ENCODE data around the gene FOXJ3.

FOXJ3 gene

DNA sequence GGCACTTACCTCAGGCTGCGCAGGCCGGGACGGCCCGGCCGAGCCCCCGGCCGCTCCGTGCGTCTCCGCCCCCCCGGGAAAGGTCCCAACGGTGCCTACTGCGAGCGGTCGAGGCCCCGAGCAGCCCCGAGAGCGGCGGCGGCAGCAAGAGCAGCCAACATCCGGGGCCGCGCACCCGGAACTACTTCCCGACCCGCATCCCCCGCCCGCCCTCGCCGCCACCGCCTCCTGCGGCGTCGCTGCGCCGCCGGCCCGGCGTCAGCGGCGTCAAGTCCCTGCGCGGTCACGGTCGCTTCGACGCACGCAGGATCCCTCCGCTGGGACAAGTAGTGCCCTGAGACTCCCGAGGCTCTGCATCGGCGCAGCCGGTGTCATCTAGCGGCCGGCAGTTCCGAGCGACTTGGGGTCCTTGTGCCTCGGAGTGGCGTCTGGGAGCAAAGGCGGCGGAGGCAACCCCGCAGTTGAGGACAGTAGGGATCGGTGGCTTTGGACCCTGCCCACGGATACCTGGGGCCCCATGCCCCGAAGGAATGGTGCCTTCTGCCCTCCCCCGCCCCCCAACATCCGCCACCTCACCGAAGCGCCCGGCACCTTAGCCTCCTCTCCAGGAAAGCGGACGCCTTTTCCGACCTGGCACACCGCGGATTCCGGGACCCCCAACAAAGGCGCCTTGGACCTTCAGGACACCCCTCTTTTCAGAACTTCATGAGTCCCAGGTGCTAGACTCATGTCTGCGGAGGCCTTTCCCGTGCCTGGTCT lies at the start of gene FOXJ3:
Gene FOXJ3, minus strand, starts transcription at position 186 of the 759 bp plus-strand sequence. CDS start 24,142 bp downstream, outside the sequence.
- no peak for FAIRE-seq

DNA sequence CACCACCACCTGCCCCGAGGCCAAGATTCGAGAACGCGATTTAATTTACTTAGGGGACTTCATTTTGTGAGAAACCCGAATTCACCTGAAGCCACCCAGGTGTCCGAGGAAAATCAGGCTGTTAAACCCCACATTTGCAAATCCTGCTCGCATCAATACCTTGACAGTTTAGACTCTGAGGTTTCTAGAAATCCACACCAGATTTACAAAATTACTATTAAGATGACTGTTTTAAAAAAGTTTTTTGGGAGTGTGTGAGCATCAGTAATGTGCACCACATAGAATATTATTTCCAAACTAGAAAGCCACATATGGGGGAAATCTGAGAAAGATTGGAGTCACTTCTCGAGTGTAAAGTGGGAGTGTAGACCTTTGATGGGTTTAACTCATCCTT lies 46.2 kb upstream of the FOXJ3 start:
- no peak for FAIRE-seq

GRCh38 chr1:42380586-42381279 lies 45.7 kb upstream of the FOXJ3 start, which contains the start of gene RIMKLA:
Gene RIMKLA (plus strand): TSS chr1:42380792. CDS start chr1:42380935, 143 bp downstream.
- FAIRE-seq, result no peak

GRCh38 chr1:42379794-42380585 lies 45.0 kb upstream of the FOXJ3 start:
- FAIRE-seq, result no peak

GRCh38 chr1:42372796-42373195 lies 37.8 kb upstream of the FOXJ3 start:
- FAIRE-seq, result no peak

- no peak for FAIRE-seq
Observed at GRCh38 chr1:42370876-42371549, 36.0 kb upstream of the FOXJ3 start.

GRCh38 chr1:42369471-42369870 lies 34.4 kb upstream of the FOXJ3 start:
- FAIRE-seq, result no peak

DNA sequence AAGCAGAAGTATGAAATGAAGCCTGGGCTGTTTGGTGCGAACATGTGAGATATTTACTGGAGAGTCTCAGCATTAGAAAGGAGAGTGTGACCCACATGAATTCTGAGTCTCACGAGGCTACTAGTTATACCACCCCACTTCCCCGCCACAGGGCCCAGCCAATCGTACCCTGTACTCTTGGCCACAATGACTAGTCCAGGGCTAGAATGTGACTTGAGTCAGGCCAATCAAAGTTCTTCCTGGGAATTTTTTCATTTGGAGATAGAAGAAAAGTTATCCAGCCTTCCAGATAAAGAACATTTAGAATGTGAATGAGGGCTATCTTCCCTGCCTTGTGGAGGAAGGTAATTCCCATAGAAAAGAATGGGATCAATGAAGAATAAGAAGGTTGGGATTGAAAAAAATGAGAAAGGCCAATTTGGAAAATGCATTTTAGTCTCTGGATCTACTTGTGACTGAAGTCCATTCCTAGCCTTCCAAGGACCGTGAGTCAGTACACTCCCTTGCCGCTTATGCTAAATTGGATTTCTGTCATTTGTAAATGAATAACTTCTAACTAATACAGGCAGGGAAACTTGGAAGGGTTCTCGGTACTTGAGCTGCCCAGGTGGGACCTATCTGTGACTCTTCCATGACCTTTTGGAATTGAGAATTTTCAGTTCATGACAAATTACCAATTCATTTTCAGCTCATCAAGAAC lies 33.2 kb upstream of the FOXJ3 start:
- FAIRE-seq, result no peak

DNA sequence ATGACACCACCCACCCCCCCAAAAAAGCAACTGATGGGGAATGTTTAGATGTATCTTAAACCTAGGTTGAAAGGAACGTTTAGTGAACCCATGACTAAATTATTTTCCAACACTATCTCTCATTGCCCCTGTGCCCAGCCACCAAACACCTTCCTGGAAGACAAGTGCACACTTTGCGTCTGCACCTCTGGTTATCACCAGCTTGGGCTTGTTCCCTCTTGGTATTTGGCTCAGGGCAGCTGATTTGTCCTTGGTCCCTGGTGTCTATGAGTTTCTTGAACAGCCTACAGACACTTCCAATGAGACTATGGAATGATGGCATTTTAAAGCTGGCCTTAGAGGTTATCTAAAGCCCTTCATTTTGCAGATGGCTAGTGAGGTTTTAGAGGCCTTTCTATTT lies 30.1 kb upstream of the FOXJ3 start:
- no peak for FAIRE-seq

DNA sequence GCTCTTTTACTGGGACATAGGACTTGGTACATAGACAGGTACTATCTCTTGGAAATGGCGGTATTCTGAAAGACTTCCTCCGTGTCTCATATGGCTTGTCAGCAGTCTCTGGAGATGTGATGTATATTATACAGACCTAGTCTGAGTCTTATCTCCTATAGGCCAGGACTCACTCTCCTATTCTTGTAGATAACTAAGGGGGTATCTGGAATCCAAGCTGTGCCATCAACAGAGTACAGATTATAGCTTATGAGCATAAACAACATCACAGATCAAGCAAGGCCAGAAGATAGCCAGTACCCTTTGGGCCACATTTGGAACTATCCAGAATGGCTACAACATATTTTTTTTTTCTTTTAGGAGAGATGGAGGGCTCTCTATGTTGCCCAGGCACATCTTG lies 29.5 kb upstream of the FOXJ3 start:
- FAIRE-seq, result no peak

GRCh38 chr1:42364089-42364488 lies 29.1 kb upstream of the FOXJ3 start:
- no peak for FAIRE-seq

- no peak for FAIRE-seq
Observed at GRCh38 chr1:42359466-42359865, 24.4 kb upstream of the FOXJ3 start.

DNA sequence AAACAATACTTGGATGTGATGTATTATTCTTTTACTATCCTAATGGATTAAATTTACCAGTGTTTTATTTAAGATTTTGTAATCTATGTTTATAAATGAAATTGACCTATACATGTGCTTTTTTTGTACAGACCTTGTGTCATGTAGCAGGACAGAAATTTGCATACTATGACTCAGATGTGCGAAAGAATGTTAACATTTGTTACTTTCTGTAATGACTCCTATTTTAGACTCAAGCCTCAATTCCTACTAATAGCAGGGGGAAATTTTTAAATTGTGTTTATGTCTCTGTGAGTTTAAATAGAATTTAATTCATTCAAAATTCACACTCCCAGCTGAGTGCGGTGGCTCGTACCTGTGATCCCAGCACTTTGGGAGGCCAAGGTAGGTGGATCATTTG lies 23.8 kb upstream of the FOXJ3 start:
- no peak for FAIRE-seq

- FAIRE-seq, result no peak
Observed at GRCh38 chr1:42350086-42350485, 15.1 kb upstream of the FOXJ3 start.

DNA sequence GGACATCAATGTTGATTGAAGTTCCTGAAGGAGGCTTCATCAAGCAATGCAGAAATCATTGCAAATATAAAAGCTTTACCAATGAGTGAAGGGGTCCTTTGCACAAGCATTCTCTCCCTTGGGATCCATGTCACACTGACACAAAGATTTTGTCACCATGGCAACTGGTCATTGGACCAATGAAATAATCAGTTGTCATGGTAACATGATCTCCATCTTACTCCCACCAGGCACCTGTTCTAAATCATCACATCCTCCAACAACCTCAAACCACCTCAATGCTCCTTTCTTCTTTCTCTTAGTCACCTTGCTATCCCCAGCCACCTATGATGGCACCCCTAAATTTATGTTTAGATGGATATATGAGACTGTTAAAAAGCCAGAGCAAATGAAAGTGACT lies 13.5 kb upstream of the FOXJ3 start:
- FAIRE-seq, result no peak

DNA sequence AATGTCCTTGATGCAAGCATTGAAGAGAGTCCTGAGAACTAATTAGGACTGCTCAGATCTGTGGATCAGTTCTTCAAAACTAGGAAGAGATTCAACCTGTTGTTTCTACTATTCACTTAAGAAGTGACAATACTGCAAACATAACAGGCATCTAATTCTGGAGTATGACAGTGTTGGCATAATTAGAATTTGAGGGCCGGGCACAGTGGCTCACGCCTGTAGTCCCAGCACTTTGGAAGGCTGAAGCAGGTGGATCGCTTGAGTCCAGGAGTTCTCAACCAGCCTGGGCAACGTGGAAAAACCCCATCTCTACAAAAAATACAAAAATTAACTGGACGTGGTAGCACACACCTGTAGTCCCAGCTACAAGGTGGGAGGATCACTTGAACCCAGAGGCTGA lies 8.0 kb upstream of the FOXJ3 start:
- no peak for FAIRE-seq

DNA sequence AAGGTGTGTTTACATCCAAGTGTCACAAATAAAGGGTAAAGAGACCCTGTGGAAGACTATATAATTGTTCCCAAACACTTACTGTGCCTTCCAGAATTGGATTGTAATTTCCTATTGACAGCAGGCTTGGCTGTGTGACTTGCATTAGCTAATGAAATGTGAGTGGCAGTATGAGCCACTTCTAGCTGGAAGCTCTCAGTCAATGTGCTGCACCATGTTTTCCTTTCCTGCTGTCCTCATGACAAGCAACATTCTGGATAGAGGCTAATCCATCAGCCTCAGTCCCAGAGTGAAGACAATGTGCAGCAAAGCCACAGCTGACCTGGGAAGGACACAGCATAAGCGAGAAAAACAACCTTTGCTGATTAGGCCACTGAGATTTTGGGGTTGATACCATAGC lies 5.9 kb upstream of the FOXJ3 start:
- no peak for FAIRE-seq

GRCh38 chr1:42340093-42340492 lies 5.1 kb upstream of the FOXJ3 start:
- no peak for FAIRE-seq

DNA sequence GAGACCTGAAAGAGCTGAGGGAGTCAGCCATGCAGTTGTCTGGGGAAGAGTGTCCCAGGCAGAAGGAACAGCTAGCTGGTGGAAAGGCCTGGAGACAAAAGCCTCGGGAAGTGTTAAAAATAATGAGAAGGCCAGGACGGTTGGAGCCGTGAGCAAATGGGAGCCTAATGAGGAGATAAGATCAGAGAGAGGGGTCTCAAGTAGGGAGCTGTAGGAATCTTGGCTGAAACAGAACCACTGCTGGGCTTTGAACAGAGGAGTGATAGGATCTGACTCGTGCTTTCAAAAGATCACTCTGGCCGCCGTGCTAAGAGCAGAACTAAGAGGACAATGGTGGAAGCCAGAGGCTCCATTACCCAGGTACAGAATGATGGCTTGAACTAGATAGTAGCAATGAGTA lies 1.9 kb upstream of the FOXJ3 start:
- no peak for FAIRE-seq

DNA sequence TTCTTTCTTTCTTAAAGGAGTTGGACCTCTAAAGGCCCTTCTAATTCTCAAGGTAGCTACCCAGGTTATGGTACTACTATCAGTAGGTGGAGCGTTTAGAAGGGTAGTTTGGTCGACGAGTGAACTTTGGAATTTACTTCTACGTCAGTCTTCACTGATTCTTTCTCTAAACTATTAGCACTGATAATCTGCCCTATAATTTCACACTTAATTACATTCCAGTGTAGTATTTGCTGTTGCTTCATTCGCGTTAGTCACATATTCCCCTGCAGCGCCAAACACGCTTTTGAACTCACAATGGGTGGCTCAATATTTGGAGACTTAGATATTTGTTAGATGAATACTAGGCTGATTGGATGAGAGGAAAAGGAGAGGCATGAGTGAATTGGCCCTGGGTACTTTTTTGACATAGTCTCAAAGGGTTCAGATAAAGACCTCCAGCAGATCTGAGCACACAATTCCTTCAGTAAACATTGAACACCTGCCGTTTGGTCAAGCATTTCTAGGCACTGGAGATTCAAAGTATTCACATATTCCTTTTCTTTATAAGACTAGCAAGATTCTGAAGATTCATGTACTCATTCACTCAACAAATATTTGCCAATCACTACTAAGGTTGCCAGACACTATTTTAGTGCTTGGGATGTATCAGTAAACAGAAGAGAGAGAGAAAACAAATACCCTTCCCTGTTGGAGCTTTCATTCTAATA lies 929 bp upstream of the FOXJ3 start:
- no peak for FAIRE-seq

GRCh38 chr1:42334240-42335049 lies 590 bp downstream of the FOXJ3 start:
- no peak for FAIRE-seq

Data from A204.1 (cell line).